Measurements from ENCODE around the gene ZNF2. TPM values are rescaled to one million over a fixed set of nuclear protein-coding genes. Genes with fewer than 3 reads are reported as not detected.

ZNF2 gene
- total and polyA plus RNA-seq, 2 experiments from 2014 or later = 2.0 to 2.5 TPM

DNA sequence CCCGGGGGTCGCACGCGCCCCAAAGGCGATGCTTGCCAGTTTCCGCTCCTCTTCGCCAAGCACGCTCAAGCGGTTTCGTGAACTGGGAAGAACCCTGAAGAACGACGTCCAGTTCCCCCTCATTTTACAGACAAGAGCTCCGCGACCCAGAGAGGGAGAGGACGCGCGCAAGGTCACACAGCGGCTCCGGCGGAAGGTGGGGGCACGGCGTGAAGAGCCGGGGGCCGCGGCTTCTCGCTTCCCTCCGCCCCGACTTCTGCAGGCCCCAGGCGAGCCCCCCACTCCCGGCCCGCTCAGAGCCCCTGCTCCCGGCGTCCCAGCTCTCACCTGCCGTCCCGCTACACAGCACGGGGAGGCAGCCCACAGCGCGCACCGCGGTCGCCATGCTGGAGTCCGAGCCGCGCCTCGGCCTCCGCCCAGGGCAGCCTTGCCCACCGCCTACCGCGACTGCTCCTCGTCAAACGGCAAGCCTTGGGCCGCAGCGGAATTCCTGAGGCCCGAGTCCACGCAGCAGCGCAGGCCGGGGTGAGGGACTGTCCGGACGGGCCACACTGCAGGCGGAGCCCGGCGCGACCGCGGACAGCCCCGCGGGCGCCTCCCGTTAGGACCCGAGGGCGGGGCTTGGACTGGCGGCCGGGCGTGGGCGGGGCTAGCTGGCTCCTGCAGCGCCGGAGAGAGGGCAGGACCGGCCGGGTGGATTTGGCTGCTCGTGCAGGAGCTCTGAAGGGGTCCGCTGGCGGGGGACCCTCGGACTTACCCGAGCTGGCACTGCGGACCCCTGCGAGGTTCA is 44.0 kb upstream of the ZNF2 start, which contains the start of gene MRPS5:
Gene MRPS5 (minus strand): TSS at position 402 of the 790 bp plus-strand sequence. CDS start 17 bp downstream, at position 385.
- Histone ChIP-seq H3K27me3 (ENCODE audit: insufficient read depth) (no peaks in the 10 kb centered on the region), H3K27ac (ENCODE audit: low read depth) (peak within 1 kb of the TSS; percentile 79; the same call in 1 of the 2 replicates), H3K9me2 (ENCODE audit: insufficient read depth) (no peaks in the 10 kb centered on the region), H3K79me2 (replicated peaks; ENCODE audit: insufficient read depth) (peaks cover 38% of the 10 kb centered on the region), H3F3A (replicated peaks; ENCODE audit: low read depth) (no peaks in the 10 kb centered on the region), H3K4me2 (peak within 1 kb of the TSS; percentile 86), H4K20me1 (replicated peaks; ENCODE audit: insufficient read depth) (peaks cover 22% of the 10 kb centered on the region), H3K4me3 (peak within 1 kb of the TSS; percentile 92), H3K4me1 (ENCODE audit: insufficient read depth) (peaks cover 22% of the 10 kb centered on the region), H3K36me3 (ENCODE audit: insufficient read depth) (no peaks in the 10 kb centered on the region; the same call in 1 of the 2 replicates), H2AFZ (peak within 1 kb of the TSS; percentile 99)
- Mint-ChIP-seq H3K4me1 (peaks cover 18% of the 10 kb centered on the region), H3K4me3 (peak within 1 kb of the TSS; percentile 91), H3K27me3 (ENCODE audit: insufficient read depth, low read depth, poor library complexity) (peaks cover 6% of the 10 kb centered on the region), H3K9me3 (no peaks in the 10 kb centered on the region), H3K36me3 (ENCODE audit: low read depth) (peaks cover 7% of the 10 kb centered on the region), H3K27ac (peak within 1 kb of the TSS; percentile 95)
- peak; percentile 95 for ATAC-seq
- TF ChIP-seq, protein P1, sequence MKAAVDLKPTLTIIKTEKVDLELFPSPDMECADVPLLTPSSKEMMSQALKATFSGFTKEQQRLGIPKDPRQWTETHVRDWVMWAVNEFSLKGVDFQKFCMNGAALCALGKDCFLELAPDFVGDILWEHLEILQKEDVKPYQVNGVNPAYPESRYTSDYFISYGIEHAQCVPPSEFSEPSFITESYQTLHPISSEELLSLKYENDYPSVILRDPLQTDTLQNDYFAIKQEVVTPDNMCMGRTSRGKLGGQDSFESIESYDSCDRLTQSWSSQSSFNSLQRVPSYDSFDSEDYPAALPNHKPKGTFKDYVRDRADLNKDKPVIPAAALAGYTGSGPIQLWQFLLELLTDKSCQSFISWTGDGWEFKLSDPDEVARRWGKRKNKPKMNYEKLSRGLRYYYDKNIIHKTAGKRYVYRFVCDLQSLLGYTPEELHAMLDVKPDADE (IDR thresholded peaks at IDR 0.05) = 0 out of 2 replicates have a peak, but pooled peaks have one; percentile 15
- TF ChIP-seq CREB1 (CRISPR knock-in tag; IDR thresholded peaks at IDR 0.05; ENCODE audit: low read depth) (peak; percentile 14; the same call in 1 of the 2 replicates), POLR2AphosphoS5 (IDR thresholded peaks at IDR 0.05; ENCODE audit: low read depth) (peak; percentile 72), EZH2 (IDR thresholded peaks at IDR 0.05; ENCODE audit: low read depth, unreplicated experiment) (no peak)
- DNase-seq (ENCODE audit: low spot score) = peak; percentile 87

DNA sequence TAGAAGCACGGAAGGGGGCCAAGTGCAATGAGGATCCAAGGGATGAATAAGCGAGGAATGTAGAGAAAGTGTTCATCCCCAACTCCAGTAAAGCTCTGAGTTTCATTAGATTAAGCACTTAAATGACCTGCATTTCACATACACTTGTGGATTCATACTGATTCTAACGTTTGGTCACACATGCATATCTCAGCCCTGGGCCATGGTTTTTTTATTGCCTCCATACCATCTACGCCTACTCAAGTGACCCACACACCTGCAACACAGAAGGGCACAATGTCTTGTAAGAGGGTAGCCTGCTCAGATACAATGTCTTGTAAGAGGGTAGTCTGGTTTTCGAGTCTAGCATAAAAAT is 43.4 kb upstream of the ZNF2 start:
- Histone ChIP-seq H3F3A (replicated peaks; ENCODE audit: low read depth) (no peaks in the 10 kb centered on the region), H3K4me1 (ENCODE audit: insufficient read depth) (peaks cover 22% of the 10 kb centered on the region), H3K79me2 (replicated peaks; ENCODE audit: insufficient read depth) (peaks cover 38% of the 10 kb centered on the region), H3K27ac (ENCODE audit: low read depth) (no peak overlapping the region), H4K20me1 (replicated peaks; ENCODE audit: insufficient read depth) (peaks cover 22% of the 10 kb centered on the region), H3K27me3 (ENCODE audit: insufficient read depth) (no peaks in the 10 kb centered on the region), H3K4me2 (peak overlapping the region; percentile 86), H3K4me3 (peak overlapping the region; percentile 92), H3K9me2 (ENCODE audit: insufficient read depth) (no peaks in the 10 kb centered on the region), H3K36me3 (ENCODE audit: insufficient read depth) (no peaks in the 10 kb centered on the region; the same call in 1 of the 2 replicates), H2AFZ (peak overlapping the region; percentile 99)
- peaks cover 18% of the 10 kb centered on the region for H3K4me1 Mint-ChIP-seq
- no peaks in the 10 kb centered on the region for H3K9me3 Mint-ChIP-seq
- H3K27me3 Mint-ChIP-seq (ENCODE audit: insufficient read depth, low read depth, poor library complexity) = peaks cover 6% of the 10 kb centered on the region
- peak overlapping the region; percentile 95 for H3K27ac Mint-ChIP-seq
- DNase-seq (ENCODE audit: low spot score) (no peak), ATAC-seq (no peak)
- peak overlapping the region; percentile 91 for H3K4me3 Mint-ChIP-seq
- peaks cover 4% of the 10 kb centered on the region for H3K36me3 Mint-ChIP-seq (ENCODE audit: low read depth)
- TF ChIP-seq EZH2phosphoT487 (IDR thresholded peaks at IDR 0.05; ENCODE audit: unreplicated experiment) = no peak
- TF ChIP-seq, protein P2, sequence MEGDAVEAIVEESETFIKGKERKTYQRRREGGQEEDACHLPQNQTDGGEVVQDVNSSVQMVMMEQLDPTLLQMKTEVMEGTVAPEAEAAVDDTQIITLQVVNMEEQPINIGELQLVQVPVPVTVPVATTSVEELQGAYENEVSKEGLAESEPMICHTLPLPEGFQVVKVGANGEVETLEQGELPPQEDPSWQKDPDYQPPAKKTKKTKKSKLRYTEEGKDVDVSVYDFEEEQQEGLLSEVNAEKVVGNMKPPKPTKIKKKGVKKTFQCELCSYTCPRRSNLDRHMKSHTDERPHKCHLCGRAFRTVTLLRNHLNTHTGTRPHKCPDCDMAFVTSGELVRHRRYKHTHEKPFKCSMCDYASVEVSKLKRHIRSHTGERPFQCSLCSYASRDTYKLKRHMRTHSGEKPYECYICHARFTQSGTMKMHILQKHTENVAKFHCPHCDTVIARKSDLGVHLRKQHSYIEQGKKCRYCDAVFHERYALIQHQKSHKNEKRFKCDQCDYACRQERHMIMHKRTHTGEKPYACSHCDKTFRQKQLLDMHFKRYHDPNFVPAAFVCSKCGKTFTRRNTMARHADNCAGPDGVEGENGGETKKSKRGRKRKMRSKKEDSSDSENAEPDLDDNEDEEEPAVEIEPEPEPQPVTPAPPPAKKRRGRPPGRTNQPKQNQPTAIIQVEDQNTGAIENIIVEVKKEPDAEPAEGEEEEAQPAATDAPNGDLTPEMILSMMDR (conservative IDR thresholded peaks at IDR 0.05; ENCODE audit: low read depth in 2 of 2) = no peak
- TF ChIP-seq, protein P1 (IDR thresholded peaks at IDR 0.05) = no peak
- TF ChIP-seq, protein P3, sequence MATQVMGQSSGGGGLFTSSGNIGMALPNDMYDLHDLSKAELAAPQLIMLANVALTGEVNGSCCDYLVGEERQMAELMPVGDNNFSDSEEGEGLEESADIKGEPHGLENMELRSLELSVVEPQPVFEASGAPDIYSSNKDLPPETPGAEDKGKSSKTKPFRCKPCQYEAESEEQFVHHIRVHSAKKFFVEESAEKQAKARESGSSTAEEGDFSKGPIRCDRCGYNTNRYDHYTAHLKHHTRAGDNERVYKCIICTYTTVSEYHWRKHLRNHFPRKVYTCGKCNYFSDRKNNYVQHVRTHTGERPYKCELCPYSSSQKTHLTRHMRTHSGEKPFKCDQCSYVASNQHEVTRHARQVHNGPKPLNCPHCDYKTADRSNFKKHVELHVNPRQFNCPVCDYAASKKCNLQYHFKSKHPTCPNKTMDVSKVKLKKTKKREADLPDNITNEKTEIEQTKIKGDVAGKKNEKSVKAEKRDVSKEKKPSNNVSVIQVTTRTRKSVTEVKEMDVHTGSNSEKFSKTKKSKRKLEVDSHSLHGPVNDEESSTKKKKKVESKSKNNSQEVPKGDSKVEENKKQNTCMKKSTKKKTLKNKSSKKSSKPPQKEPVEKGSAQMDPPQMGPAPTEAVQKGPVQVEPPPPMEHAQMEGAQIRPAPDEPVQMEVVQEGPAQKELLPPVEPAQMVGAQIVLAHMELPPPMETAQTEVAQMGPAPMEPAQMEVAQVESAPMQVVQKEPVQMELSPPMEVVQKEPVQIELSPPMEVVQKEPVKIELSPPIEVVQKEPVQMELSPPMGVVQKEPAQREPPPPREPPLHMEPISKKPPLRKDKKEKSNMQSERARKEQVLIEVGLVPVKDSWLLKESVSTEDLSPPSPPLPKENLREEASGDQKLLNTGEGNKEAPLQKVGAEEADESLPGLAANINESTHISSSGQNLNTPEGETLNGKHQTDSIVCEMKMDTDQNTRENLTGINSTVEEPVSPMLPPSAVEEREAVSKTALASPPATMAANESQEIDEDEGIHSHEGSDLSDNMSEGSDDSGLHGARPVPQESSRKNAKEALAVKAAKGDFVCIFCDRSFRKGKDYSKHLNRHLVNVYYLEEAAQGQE (IDR thresholded peaks at IDR 0.05; ENCODE audit: unreplicated experiment) = no peak
- no peak for TF ChIP-seq STAT1 (IDR thresholded peaks at IDR 0.05; ENCODE audit: unreplicated experiment)
- TF ChIP-seq EZH2 (IDR thresholded peaks at IDR 0.05; ENCODE audit: low read depth, unreplicated experiment) = no peak
- no peak for TF ChIP-seq POLR2AphosphoS5 (IDR thresholded peaks at IDR 0.05; ENCODE audit: low read depth)
- TF ChIP-seq JUNB (IDR thresholded peaks at IDR 0.05; ENCODE audit: unreplicated experiment) = no peak
- no peak for TF ChIP-seq CREB1 (CRISPR knock-in tag; IDR thresholded peaks at IDR 0.05; ENCODE audit: low read depth)
- TF ChIP-seq NANOG (IDR thresholded peaks at IDR 0.05; ENCODE audit: borderline replicate concordance) = no peak
